ENCODE data around the gene MAPT. TPM values are rescaled to one million over a fixed set of nuclear protein-coding genes. Genes with fewer than 3 reads are reported as not detected.
"Not testable (repeated sequence)": the region's sequence is repeated elsewhere in the genome, so short reads cannot be mapped to it uniquely, and the experiment has no call there.

Gene MAPT
- total RNA-seq, 1 donor from 2014 or later, result 2.1 TPM

DNA sequence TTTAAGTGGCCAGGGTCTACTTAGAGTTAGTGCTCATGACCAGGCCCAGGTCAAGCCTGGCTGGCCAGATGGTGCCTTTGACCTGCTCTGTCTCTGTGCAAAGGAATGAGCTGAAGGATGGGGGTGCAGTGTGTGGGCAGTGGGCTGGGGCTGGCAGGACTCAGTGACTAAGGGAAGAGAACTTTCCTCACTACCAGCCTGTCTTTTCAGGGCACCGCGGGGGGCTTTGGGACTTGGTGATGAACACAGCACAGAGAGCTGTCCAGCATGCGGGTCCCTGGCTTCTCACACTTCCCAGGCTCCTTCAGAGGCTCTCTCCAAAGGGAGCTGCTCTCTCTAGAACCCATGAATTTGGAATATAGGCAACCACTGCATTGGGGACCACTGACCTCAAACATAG, 61.7 kb downstream of the MAPT start:
- TF ChIP-seq, protein P1, sequence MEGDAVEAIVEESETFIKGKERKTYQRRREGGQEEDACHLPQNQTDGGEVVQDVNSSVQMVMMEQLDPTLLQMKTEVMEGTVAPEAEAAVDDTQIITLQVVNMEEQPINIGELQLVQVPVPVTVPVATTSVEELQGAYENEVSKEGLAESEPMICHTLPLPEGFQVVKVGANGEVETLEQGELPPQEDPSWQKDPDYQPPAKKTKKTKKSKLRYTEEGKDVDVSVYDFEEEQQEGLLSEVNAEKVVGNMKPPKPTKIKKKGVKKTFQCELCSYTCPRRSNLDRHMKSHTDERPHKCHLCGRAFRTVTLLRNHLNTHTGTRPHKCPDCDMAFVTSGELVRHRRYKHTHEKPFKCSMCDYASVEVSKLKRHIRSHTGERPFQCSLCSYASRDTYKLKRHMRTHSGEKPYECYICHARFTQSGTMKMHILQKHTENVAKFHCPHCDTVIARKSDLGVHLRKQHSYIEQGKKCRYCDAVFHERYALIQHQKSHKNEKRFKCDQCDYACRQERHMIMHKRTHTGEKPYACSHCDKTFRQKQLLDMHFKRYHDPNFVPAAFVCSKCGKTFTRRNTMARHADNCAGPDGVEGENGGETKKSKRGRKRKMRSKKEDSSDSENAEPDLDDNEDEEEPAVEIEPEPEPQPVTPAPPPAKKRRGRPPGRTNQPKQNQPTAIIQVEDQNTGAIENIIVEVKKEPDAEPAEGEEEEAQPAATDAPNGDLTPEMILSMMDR (IDR thresholded peaks at IDR 0.05; ENCODE audit: insufficient read depth, low read depth, low read length), result no peak
- no peak for TF ChIP-seq EZH2 (IDR thresholded peaks at IDR 0.05; ENCODE audit: insufficient read depth, low read length)
- Mint-ChIP-seq H3K27me3 (ENCODE audit: low read depth, unreplicated experiment) (no peaks in the 10 kb centered on the region), H3K9me3 (ENCODE audit: unreplicated experiment) (no peaks in the 10 kb centered on the region), H3K4me1 (ENCODE audit: low read depth, unreplicated experiment) (peaks cover 10% of the 10 kb centered on the region), H3K4me3 (ENCODE audit: unreplicated experiment) (no peak overlapping the region), H3K27ac (ENCODE audit: unreplicated experiment) (no peak overlapping the region), H3K36me3 (ENCODE audit: low read depth, unreplicated experiment) (no peaks in the 10 kb centered on the region)
- Histone ChIP-seq H3K9ac (ENCODE audit: low read length) (no peak overlapping the region), H3K79me2 (ENCODE audit: insufficient read depth, low read length) (no peaks in the 10 kb centered on the region), H3K4me1 (ENCODE audit: insufficient read depth, low read length) (no peaks in the 10 kb centered on the region), H3K27ac (ENCODE audit: low read depth, low read length) (no peak overlapping the region), H2AFZ (ENCODE audit: low read depth, low read length) (no peak overlapping the region), H3K4me3 (ENCODE audit: insufficient read depth, low read depth, low read length) (no peak overlapping the region), H3K36me3 (ENCODE audit: insufficient read depth, low read length) (no peaks in the 10 kb centered on the region), H3K9me3 (ENCODE audit: insufficient read depth, low read depth, low read length) (no peaks in the 10 kb centered on the region), H3K27me3 (ENCODE audit: insufficient read depth, low read length) (peaks cover 12% of the 10 kb centered on the region), H3K4me2 (ENCODE audit: low read length) (no peak overlapping the region), H4K20me1 (ENCODE audit: insufficient read depth, low read length) (no peaks in the 10 kb centered on the region)
- no peak for FAIRE-seq
- no peak for DNase-seq (ENCODE audit: low read depth)

DNA sequence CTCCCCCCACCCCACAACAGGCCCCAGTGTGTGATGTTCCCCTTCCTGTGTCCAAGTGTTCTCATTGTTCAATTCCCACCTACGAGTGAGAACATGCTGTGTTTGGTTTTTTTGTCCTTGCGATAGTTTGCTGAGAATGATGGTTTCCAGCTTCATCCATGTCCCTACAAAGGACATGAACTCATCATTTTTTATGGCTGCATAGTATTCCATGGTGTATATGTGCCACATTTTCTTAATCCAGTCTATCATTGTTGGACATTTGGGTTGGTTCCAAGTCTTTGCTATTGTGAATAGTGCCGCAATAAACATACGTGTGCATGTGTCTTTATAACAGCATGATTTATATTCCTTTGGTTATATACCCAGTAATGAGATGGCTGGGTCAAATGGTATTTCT, 62.4 kb downstream of the MAPT start:
- H3K9ac ChIP-seq (ENCODE audit: low read length); H3K36me3 Mint-ChIP-seq (ENCODE audit: low read depth, unreplicated experiment); H3K27ac Mint-ChIP-seq (ENCODE audit: unreplicated experiment); H3K4me1 Mint-ChIP-seq (ENCODE audit: low read depth, unreplicated experiment); H3K9me3 ChIP-seq (ENCODE audit: insufficient read depth, low read depth, low read length); H4K20me1 ChIP-seq (ENCODE audit: insufficient read depth, low read length); H3K9me3 Mint-ChIP-seq (ENCODE audit: unreplicated experiment); H3K27ac ChIP-seq (ENCODE audit: low read depth, low read length); H3K79me2 ChIP-seq (ENCODE audit: insufficient read depth, low read length); DNase-seq (ENCODE audit: low read depth); H3K36me3 ChIP-seq (ENCODE audit: insufficient read depth, low read length); H3K4me2 ChIP-seq (ENCODE audit: low read length); H2AFZ ChIP-seq (ENCODE audit: low read depth, low read length); FAIRE-seq; H3K27me3 Mint-ChIP-seq (ENCODE audit: low read depth, unreplicated experiment); H3K4me3 ChIP-seq (ENCODE audit: insufficient read depth, low read depth, low read length); H3K4me1 ChIP-seq (ENCODE audit: insufficient read depth, low read length); H3K4me3 Mint-ChIP-seq (ENCODE audit: unreplicated experiment): not testable (repeated sequence)
- peaks cover 10% of the 10 kb centered on the region for H3K27me3 ChIP-seq (ENCODE audit: insufficient read depth, low read length)

DNA sequence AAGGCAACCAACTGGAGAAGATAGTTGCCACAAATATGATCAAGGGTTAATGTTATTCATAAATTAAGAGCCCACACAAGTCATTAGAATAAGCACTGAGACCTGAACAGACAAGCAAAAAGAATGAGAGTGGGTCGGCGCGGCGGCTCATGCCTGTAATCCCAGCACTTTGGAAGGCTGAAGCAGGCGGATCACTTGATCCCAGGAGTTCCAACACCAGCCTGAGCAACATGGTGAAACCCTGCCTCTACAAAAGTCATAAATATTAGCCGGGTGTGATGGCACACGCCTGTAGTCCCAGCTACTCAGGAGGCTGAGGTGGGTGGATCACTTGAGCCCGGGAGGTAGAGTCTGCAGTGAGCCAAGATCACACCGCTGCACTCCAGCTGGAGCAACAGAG, 64.0 kb downstream of the MAPT start:
- H3K27ac Mint-ChIP-seq (ENCODE audit: unreplicated experiment), result no peak overlapping the region
- DNase-seq (ENCODE audit: low read depth), result no peak
- Histone ChIP-seq H3K36me3 (ENCODE audit: insufficient read depth, low read length) (no peaks in the 10 kb centered on the region), H3K27me3 (ENCODE audit: insufficient read depth, low read length) (peaks cover 5% of the 10 kb centered on the region), H3K79me2 (ENCODE audit: insufficient read depth, low read length) (no peaks in the 10 kb centered on the region), H3K9me3 (ENCODE audit: insufficient read depth, low read depth, low read length) (no peaks in the 10 kb centered on the region), H3K4me3 (ENCODE audit: insufficient read depth, low read depth, low read length) (no peak overlapping the region), H3K4me2 (ENCODE audit: low read length) (no peak overlapping the region), H4K20me1 (ENCODE audit: insufficient read depth, low read length) (no peaks in the 10 kb centered on the region), H3K4me1 (ENCODE audit: insufficient read depth, low read length) (no peaks in the 10 kb centered on the region), H2AFZ (ENCODE audit: low read depth, low read length) (no peak overlapping the region), H3K9ac (ENCODE audit: low read length) (no peak overlapping the region), H3K27ac (ENCODE audit: low read depth, low read length) (no peak overlapping the region)
- no peak for FAIRE-seq
- peaks cover 4% of the 10 kb centered on the region for H3K27me3 Mint-ChIP-seq (ENCODE audit: low read depth, unreplicated experiment)
- TF ChIP-seq, protein P1 (IDR thresholded peaks at IDR 0.05; ENCODE audit: insufficient read depth, low read depth, low read length), result no peak
- TF ChIP-seq EZH2 (IDR thresholded peaks at IDR 0.05; ENCODE audit: insufficient read depth, low read length), result no peak
- H3K36me3 Mint-ChIP-seq (ENCODE audit: low read depth, unreplicated experiment), result peaks cover 2% of the 10 kb centered on the region
- H3K4me3 Mint-ChIP-seq (ENCODE audit: unreplicated experiment), result no peak overlapping the region
- no peaks in the 10 kb centered on the region for H3K9me3 Mint-ChIP-seq (ENCODE audit: unreplicated experiment)
- peaks cover 2% of the 10 kb centered on the region for H3K4me1 Mint-ChIP-seq (ENCODE audit: low read depth, unreplicated experiment)

Data from astrocyte (in vitro differentiated cells and primary cell).